Hematopoietic multipotent progenitor cell (in vitro differentiated cells): ENCODE measurements around the gene WNK2. TPM values are rescaled to one million over a fixed set of nuclear protein-coding genes. Genes with fewer than 3 reads are reported as not detected.
"Not testable (repeated sequence)": the region's sequence is repeated elsewhere in the genome, so short reads cannot be mapped to it uniquely, and the experiment has no call there.

Source experiments
- DNase-seq, 3 donors: peaks; one replicate each; pipeline ENCODE4 v3.0.0-alpha.2; 2011 to 2015; ENCODE audit warnings: low read depth in 2 of 3, low spot score in 2 of 3
- total RNA-seq: library from RNA; depleted of rRNA; stranded (reverse); fragments of >200 nt; gene quantifications from one replicate; pipeline ENCODE4 v1.2.3, GENCODE V29; 2012

The WNK2 gene
- total RNA-seq, 1 donor: under 0.01 TPM

DNA sequence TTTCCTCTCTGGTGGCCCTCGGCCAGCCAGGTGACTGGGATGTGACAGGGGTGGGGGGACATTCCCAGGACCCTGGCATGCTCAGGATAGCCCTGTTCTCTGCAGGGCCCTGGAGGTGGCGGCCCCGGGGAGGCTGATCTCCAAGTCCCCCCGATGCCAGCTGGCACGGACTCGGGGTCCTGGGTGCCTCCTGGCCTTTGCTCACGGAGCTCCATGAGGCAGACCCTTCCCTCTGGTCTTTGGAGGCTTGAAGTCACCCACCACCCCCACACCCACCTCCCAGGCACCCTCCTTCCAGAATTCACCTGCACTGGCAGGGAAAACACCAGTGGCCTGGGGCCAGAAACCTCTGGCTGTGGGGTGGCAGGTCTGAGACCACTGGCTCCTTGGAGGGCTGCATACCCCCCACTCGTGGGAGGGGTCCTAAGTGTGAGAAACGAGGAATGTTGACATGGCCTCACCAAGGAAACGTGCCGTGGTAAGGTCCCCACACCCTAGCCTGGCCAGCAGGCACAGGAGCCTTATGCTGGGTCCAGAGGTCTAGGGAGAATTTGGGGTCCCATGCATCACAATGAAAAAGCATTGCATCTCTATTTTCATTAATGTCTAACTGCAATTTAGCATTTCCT is 136.8 kb downstream of the WNK2 start:
- no peak for DNase-seq

DNA sequence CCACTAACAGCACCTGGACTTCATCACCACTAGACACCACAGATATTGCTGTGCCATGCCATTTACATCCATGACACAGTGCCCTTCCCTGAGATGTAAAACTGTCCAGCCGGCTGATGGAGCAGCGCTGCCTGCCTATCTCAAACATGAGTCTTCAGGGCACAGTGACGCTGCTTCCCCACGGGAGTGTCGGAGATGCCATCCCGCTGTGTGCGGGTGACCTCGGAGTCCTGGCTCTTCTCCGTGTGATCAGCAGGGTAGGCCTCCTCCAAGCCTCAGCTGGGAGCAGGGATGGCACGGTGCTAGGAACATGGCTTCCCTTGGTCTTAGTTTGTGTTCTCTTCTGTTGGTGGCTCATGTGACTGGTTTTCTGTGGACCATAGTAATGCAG is 137.3 kb downstream of the WNK2 start:
- DNase-seq: no peak

DNA sequence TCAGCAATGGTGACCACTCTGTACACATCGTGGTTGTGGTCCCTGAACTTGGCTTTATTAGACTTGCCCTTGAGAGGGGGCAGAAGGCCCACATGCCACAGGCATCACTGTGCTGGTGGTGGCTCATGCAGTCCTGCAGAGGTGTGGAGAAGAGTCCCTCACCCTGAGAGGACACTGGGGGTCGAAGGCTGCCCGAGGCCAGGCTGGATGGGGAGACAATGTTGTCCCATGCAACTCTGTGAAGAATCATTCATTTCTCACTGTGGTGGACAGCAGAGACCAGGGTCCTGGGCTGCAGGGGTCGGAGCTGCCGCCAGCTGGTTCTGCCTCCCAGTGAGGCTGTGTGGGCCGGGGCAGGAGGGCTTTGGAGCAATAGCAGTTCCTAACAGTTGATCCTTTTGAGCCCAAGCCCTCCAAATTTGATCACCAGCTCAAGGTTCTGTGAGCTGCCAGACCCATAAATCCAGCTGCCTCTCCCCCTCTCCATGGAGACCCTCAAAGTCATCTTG is 139.6 kb downstream of the WNK2 start:
- not testable (repeated sequence) for DNase-seq

DNA sequence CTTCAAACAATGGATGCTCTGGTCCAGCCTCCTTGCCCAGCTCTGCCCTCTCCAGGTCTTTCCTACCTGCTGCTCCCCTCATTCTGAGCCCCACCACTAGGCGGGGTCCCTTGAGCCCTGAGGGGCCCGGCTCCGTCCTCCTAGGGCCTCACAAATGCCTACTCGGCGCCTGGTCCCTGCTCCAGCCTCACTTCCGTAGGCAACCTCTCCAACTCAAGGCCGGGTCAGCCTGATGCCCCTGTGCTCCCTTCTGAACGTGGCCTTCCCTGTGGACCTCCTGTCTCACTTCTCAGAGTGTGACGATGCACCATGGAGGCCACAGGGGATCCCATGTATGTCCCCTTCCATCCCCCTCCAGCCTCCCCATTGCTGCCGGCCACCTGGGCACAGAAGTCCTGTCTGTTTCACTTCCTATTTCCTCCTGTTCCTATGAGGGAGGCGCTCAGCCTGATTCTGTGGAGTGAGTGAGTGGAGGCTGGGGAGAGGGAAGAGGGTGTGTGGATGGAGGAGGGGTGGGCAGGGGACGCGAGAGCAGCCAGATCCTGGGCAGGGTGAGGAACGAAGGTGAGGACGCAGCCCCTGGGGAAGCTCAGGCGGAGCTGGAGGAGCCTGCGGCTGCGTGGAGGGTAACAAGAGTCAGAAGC is 140.4 kb downstream of the WNK2 start:
- no peak for DNase-seq

DNA sequence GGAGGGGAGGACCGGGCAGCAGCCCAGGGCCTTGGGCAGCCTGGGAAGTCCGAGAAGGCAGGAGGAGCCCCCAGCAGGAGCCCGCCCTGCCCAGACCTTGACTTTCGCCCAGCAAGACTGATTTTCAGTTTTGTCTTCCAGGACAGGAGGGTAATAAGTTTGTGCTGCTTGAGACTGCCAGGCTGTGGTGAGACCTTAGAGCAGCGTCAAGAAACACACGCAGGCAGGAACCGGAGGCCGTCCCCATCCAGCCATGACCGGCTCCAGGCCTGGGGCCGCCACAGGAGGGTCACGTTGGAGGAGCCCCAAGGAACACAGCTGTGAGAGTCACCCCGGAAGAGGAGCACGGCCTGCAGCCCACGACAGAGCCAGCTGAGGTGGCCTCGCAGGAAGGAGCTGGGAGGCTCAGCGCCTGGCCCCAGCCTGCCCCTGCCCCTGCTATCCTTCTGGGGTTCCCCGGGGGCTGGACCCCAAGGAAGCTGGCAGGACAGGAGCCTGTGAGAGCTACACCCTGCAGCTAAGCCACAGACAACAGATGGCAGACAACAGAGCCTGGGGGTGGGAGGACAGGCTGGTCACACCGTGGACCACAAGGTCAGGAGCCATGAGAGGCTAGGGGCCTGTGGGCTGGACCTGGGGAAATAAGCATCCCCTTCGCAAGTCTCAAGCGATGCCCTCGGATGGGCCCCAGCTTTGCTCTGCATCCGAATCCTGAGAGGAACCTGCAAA is 141.5 kb downstream of the WNK2 start:
- DNase-seq: no peak

DNA sequence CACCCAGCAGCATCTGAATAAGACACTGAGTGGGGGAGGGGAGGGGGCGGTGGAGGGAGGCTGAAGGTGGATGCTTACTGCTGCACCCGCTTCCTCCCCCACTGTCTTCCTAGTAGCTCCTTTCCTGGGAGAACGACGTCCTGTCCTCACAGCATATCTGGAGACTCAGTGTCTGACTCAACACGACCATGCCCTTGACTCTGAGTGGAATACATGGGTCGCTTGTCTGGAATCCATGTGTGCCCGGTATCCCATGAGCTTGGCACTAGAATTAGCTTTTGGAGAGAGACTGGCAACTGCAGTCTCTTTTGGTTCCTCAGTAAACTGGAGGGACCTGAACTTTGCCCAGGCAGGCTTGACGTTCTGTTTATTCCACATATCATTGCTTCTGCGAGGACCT is 142.1 kb downstream of the WNK2 start:
- no peak for DNase-seq

DNA sequence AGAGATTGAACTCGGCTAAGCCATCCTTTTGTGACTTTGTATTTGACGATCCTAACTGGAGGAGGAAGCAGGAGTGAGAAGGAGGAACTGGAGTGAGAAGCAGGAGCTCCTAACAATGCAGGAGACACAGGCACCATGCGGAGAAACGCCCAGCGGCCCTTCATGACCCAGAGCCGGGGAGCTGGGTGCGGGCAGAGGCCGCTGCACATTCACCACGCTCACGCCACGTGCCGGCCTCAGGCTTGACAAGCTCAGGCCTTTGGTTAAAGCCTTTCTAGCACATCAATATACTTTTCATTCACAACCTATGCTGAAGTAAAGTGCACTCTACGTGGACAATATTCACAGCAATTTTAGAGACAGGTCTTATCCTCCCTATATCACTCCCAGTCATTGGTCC is 142.7 kb downstream of the WNK2 start:
- DNase-seq: no peak

DNA sequence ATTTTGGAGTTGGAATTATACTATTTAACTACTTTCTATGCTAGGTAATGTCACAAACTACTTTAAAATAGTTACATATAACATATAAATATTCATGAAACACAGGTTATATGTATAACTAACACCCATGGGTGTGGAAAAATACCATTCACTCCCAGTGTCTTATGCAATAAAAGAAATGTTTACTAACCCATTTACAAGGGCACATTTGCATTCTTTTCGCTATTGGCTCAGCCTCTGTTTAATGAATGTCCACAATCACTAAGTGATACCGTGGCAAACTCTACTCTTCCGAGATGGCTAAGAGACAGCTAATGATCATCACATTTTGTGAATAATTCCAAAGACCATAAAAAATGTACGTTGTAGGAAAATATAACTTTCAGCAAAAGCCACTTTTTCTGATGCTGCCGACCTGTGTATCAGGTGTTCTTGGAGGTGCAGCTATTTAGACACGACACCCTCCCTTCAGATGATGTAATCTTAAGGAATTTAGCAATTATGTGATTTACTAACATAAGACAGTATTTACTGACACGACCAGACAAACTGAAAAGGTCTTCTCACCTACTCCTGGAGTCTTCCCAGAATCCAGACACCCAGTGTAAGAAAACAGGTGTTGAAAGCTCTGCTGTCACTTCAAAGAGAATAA is 145.8 kb downstream of the WNK2 start:
- DNase-seq: no peak

DNA sequence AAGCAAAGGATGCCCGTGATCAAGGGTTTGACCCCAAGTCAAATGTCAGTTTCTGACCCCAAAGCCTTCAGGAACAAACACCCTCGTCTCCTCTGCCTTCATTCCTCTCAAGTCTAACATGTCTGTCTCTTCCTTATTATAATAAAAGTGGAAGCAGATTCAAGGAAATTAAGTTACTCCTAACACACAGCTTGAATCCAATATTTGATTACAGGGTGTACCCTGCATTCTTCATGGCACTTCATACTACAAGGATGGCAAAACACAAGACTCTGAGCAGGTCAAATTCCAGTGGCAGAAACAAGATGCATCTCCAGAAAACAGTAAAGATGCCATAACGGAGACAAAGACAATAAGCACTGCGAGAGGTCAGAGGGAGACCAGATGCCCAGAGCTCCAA is 148.4 kb downstream of the WNK2 start:
- DNase-seq: no peak

DNA sequence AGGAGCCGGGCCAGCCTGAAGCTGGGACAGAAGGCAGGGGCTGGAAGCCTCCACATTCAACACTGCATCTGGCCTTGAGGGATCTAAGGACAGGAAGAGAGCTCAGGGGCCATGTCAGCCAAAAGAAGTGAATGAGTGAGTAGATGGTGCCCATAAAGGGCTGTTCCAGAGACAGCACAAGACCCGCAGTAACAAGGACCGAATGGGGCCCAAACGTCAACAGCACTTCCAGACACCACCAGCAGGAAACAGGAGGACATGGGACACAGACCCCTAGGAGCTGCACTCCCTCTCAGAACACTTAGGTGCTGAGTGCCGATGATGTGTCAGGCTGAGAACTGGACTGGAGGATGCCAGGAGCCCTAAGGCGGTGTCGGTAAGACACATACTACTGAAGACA is 152.8 kb downstream of the WNK2 start:
- no peak for DNase-seq

DNA sequence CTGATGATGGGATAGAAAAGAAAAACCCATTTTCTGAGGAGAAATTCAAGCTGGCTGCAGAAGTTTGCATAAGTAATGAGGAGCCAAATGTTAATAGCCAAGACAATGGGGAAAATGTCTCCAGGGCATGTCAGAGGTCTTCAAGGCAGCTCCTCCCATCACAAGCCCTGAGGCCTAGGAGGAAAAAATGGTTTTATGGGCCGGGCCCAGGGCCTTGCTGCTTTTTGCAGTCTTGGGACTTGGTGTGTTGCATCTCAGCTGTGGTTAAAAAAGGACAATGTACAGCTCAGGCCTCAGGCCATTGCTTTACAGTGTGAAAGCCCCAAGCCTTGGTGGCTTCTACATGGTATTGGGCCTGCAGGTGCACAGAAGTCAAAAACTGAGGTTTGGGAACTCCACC is 154.3 kb downstream of the WNK2 start:
- DNase-seq: not testable (repeated sequence)

DNA sequence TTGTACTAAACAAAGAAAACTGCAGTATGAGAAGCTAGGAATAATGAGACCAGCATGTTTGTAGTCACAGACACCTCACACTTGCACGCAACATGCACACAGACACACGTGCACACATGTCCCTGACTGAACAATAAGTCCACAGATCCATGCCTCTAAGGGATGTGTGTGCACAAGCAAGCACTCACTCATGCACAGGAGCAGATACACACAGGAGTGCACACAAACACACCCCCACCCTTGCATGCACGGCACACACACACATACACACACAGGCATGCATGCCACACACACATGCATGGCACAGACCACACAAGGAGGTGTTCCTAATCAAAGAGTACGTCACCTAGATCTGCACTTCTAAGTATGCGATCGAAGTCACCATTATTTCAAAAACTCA is 156.2 kb downstream of the WNK2 start:
- DNase-seq: no peak

DNA sequence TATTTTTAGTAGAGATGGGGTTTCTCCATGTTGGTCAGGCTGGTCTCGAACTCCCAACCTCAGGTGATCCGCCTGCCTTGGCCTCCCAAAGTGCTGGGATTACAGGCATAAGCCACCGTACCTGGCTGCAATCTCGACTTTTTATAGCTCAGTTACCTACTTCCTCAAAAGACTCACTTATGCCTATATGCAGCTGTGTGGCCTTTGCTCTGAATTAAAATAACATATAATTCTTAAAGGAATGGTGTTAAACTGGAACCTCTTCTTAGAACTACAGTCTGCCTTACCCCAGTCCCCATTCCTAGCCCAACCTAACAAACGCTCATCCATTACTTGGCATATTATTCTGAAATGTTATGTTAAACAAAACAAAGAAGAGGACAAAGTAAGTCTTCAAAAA is 157.9 kb downstream of the WNK2 start:
- DNase-seq: not testable (repeated sequence)

DNA sequence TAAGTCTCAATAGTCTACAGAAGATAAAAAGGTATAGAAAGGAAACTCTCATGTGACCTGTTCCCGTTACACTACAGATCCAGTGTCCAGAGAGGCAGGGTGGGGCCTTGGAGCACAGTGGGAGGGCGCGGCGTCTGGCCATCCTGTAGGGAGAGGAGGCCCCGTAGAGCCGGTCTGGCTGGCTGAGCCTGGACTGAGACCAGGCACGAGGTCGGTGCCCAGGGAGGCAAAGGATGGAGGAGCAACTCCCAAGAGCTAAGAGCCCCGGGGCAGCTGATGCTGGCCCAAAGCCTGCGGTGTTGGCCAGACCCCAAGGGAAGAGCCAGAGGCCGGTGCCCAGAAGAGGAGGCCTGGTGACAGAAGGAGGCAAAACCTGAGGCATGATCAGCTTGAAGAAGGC is 158.5 kb downstream of the WNK2 start:
- DNase-seq: not testable (repeated sequence)

DNA sequence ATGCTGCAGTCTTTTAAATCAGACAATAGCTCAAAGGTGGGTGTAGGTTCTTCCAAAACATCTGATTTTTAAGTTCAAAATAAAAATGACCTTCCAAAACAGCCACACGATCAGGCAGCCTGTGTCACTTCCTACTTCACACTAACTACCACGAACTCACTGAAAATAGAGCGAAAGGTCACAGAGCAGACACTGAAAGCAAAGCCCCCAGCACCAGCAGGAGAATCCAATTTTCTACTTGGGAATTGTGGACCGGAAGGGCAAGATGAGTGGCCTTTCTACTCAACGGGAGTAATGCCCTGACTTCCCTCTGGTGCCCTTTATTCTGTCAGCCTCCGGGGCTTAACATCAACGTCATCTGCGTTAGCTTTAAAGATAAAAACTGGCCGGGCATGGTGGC is 159.7 kb downstream of the WNK2 start:
- no peak for DNase-seq

DNA sequence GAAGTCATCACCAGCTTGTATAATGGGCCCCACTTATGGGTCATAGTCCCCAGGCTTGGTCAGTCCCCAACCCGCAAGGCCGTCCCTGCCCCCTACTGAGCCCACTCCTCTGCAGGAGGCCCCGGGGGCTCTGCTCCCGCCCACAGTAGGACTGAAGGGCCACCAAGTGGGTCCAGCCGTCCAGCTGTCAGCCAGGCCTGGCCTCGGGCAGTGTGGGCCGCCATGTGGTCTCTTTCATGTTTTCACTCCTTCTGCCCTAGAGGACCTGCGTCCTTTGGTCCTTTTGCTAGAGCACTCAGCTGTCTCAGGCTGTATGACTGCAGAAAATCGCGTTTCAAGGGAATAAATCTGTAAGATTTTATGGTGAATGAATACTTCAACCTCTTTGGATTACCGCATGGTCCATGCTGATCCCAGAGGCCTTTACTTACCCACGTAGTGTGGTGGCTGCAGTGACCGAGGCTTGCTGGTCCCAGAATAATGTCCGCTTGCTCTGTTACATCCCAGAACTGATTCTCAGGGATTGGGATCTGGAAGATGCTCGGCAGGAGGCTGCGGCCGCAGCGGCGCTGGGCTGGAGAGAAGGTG is 161.8 kb downstream of the WNK2 start:
- DNase-seq: no peak

DNA sequence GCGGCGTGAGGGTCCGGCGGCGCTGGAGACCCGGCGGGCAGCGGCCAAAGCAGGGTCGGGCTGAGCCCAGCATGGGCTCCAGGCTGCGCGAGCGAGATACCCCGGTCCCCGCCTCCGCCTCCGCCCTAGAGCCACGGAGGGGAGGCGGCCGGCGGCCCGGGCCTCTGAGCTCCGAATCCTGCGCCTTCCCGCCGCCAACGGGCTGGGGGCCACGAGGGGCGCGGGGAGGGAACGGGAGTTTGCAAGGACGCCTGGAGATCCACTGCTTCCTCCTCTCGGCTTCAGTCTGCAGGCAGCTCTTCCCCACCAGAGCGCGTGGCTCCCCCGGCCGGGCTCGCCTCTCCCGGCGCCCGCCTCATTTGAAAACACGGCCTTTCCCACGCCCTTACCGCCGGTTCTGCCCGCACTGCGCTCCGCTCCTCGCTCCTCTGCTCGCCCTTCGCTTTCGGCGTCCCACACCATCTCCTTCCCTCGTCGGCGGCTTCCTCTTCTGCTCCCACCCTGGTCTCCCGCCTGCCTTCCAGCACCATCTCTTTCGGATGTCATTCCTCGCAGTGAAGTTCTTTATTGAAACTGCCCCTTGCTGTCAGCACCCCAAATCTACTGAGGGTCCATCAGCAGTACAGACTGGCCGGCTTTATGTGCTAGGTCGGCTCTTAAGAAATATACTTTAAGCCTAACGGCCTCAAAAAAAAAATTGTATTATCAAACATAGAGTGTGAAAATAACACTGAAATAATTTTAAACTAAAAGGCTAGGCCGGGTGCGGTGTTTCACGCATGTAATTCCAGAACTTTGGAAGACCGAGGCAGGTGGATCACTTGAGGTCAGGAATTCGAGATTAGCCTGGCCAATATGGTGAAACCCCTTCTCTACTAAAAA is 162.5 kb downstream of the WNK2 start:
- peak in 1 of 3 donors; percentile 15 for DNase-seq

DNA sequence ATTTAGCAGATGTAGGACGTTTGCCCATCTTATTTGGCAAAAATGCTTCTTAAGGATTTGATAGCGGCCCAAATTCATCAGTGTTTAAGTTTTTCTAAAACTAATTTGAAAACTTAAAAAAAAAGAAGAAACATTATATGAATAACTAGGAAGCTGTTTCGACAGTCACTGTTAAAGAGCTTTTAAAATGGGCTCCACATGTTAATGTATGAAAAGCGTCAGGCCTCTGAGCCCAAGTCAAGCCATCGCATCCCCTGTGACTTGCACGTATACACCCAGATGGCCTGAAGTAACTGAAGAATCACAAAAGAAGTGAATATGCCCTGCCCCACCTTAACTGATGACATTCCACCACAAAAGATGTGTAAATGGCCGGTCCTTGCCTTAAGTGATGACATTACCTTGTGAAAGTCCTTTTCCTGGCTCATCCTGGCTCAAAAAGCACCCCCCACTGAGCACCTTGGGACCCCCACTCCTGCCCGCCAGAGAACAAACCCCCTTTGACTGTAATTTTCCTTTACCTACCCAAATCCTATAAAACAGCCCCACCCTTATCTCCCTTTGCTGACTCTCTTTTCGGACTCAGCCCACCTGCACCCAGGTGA is 163.5 kb downstream of the WNK2 start:
- not testable (repeated sequence) for DNase-seq
